Urothelium cell line (cell line): ENCODE measurements around the gene HSP90AB1.

Experiments
- DNase-seq: peaks from one replicate; pipeline ENCODE4 v3.0.0; 2011; ENCODE audit warnings: low spot score, mixed read lengths
- FAIRE-seq: peaks from 2 replicates; lab custom pipeline; 2011; peaks lifted over from hg19 to GRCh38; lab: Jason Lieb, UNC

The HSP90AB1 gene

GRCh38 chr6:44278774-44279697, 32.1 kb downstream of the HSP90AB1 start:
- FAIRE-seq (peak; percentile 32), DNase-seq (peak; percentile 40)

GRCh38 chr6:44284121-44284520, 37.2 kb downstream of the HSP90AB1 start:
- no peak for DNase-seq
- no peak for FAIRE-seq

GRCh38 chr6:44284867-44285266, 38.0 kb downstream of the HSP90AB1 start:
- no peak for FAIRE-seq
- DNase-seq: no peak

GRCh38 chr6:44285552-44286284, 38.8 kb downstream of the HSP90AB1 start:
- DNase-seq: peak; percentile 44
- FAIRE-seq: no peak

- FAIRE-seq (no peak), DNase-seq (no peak)
Observed at GRCh38 chr6:44286285-44286565, 39.3 kb downstream of the HSP90AB1 start.

- no peak for DNase-seq
- no peak for FAIRE-seq
Observed at GRCh38 chr6:44286747-44287146, 39.8 kb downstream of the HSP90AB1 start.

- FAIRE-seq (no peak), DNase-seq (no peak)
Observed at GRCh38 chr6:44289726-44290260, 42.9 kb downstream of the HSP90AB1 start.

GRCh38 chr6:44291841-44292240, 44.9 kb downstream of the HSP90AB1 start:
- no peak for DNase-seq
- FAIRE-seq: peak; percentile 17

GRCh38 chr6:44292661-44293365, 45.9 kb downstream of the HSP90AB1 start:
- no peak for FAIRE-seq
- no peak for DNase-seq

GRCh38 chr6:44294832-44295791, 48.2 kb downstream of the HSP90AB1 start:
- FAIRE-seq: no peak
- DNase-seq: no peak

- no peak for FAIRE-seq
- no peak for DNase-seq
Observed at GRCh38 chr6:44297063-44298038, 50.5 kb downstream of the HSP90AB1 start.

- no peak for DNase-seq
- FAIRE-seq: no peak
Observed at GRCh38 chr6:44298055-44298803, 51.3 kb downstream of the HSP90AB1 start.

GRCh38 chr6:44298864-44299263, 52.0 kb downstream of the HSP90AB1 start:
- no peak for FAIRE-seq
- DNase-seq: no peak

GRCh38 chr6:44300292-44300823, 53.5 kb downstream of the HSP90AB1 start:
- DNase-seq (no peak), FAIRE-seq (no peak)

GRCh38 chr6:44301106-44301505, 54.2 kb downstream of the HSP90AB1 start:
- DNase-seq (no peak), FAIRE-seq (no peak)

GRCh38 chr6:44301782-44302564, 55.1 kb downstream of the HSP90AB1 start:
- FAIRE-seq: no peak
- DNase-seq: no peak

- DNase-seq: no peak
- no peak for FAIRE-seq
Observed at GRCh38 chr6:44302856-44303255, 56.0 kb downstream of the HSP90AB1 start.
